ENCODE measurements around the gene MKNK1.
A peak's percentile ranks its signal among the peaks of the same experiment; 100 is the strongest.

The MKNK1 gene

DNA sequence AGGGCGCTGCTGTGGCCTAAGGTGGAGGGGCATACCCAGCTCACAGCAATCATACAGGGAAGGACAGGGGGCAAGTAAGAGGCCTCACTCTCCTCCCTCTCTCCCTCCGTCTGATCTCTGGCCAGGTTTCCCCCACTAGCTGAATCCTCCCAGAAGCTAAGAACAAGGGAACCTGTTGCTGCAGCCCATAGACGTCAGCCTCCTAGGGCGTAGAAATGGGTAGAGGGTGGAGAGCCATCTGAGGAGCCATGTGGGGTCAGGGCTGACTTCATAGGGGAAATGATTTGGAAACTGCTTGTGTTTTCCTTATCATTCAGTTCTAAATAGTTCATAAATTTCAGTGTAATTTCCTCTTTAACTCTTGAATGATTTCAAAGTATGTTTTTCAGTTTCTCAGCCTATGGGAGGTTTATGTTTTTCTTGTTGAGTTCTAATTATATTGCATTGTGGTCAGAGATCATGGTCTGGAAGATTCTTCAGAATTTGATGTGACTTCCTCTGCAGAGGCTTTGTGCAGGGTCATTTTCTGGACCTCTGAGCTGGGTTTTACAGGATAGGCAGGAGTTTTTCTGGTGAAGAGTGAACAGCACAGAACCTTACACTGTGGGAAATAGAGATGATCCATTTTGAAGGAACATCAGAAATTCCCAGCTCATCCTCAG lies 14.8 kb upstream of the MKNK1 start:
- DNase-seq = no peak

DNA sequence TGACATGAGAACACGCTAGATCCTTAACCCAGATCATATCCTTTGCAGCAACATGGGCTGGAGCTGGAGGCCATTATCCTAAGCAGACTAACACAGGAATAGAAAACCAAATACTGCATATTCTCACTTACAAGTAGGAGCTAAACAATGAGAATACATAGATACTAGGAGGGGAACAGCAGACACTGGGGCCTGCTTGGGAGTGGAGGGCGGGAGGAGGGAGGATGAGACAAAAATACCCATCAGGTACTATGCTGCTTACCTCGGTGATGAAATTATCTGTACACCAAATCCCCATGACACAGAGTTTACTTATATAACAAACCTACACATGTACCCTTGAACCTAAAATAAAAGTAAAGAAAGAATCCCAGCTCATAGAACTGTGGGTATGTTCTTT lies 13.8 kb upstream of the MKNK1 start:
- DNase-seq = no peak

- no peak for DNase-seq
Observed at GRCh38 chr1:46617108-46617800, 13.2 kb upstream of the MKNK1 start.

DNA sequence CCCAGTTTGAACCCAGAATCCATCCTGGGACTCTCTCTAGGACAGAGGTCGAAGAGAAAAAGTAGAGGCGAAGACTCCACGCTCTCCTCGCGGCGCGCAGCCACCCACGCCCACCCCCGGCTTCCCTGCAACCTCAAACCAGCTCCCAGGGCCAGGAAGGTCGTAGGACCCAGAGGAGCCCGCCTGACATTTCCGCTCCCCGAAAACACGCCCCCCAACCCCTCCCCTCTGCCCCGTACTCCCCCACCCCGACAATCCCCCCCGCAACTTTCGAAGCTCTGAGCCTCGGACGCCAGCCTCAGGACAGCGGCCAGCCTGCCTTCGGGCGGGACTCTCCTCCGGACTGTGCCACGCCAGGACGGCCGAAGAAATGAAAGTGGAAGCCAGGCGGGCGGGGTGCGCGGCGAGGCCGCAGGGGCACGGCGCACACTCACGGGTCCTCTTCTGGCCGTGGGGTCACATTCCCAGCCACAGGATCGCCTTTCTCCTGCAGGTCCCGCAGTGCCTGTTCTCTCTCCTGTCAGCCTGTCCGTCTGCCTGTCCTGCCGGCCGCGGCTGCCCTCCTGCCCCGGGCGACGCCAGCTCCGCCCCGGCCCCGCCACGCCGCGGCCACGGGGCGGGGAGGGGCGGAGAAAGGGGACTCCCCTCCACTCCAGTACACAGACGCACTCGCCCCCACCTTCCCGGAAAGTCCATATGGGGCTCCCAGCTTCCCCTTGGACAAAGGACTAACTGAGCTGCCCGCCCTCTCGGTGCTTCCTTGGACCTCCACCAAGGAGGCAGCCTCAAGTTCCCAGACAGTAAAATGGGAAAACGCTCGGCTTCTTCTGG lies 12.4 kb upstream of the MKNK1 start, which contains the start of gene MOB3C:
Gene MOB3C, minus strand, starts transcription at position 535 of the 831 bp plus-strand sequence. CDS start 3,490 bp downstream, outside the sequence.
- DNase-seq = peak; percentile 73 to 77

DNA sequence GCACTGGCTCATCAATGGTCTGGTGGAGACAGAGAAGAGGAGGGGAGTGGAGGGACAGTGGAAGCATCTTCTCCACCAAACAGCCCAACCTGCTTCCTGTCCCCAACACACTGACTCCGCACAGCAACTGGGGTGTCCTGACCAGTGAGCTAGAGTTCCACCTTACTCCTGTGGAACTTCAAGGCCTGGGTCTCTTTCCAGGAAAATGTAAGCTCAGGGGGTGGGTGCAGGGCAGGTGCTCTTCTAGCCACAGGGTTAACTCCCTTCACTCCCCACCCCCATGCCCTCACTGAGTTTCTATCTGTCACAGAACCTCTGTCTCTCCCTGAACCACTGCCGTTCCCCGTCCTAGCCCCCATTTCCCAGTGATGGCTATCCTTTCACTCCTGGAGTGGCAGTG lies 11.7 kb upstream of the MKNK1 start:
- DNase-seq = peak; percentile 48 to 51

DNA sequence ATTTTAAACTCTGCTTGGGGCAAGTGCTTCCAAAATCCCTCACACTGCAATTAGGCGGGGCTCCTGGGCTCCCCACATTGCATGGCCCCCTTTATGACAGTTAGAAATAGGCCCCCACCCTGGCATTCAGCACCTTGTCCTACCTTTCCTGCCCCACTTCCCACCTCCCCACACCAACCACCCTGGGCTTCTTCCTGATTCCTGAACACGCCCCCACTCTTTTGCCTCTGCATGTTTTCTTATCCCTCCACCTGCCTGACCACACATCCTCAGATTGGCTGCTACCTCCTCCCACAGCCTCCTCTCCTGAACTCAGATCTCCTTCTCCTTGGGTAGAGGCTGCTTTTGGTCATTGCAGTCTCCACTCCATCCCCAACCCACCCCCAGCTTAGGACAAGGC lies 11.0 kb upstream of the MKNK1 start:
- DNase-seq = no peak

- DNase-seq = no peak
Observed at GRCh38 chr1:46614604-46614984, 10.5 kb upstream of the MKNK1 start.

GRCh38 chr1:46613661-46614603 lies 9.9 kb upstream of the MKNK1 start:
- DNase-seq = peak in 1 of 2 experiments; percentile 42

DNA sequence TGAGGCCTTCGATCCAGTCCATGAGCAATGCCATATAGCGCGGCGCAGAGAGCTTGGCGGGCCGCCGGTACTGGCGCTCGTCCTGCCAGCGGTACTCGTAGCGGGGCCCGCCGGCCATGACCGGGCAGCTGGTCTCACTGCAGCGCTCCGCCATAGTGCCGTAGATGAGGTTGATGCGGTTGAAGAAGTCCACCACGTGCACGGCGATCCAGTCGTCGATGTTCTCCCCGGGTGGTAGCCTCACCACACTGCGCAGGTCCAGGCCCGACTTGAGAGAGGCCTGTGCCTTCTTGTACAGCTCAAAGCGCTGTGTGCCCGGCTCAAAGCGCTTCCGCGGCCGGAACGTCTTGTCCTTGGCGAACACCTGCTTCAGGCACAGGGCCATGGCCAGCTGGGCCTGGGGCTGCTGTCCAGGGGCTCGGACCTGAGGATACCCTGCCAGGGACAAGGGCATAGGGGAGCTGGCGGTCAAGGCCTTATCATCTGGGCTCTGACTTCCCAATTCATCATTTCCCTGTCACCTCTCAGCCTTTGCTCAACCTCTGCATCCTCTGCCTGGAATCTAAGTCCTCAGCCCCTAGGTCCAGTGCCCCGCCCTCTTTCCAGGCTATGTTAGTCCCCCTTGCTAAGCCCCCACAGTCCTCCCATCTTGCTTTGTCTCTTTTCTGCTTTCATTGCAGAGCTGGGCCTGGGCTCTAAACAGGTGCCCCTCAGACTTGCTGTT lies 9.0 kb upstream of the MKNK1 start:
- no peak for DNase-seq

DNA sequence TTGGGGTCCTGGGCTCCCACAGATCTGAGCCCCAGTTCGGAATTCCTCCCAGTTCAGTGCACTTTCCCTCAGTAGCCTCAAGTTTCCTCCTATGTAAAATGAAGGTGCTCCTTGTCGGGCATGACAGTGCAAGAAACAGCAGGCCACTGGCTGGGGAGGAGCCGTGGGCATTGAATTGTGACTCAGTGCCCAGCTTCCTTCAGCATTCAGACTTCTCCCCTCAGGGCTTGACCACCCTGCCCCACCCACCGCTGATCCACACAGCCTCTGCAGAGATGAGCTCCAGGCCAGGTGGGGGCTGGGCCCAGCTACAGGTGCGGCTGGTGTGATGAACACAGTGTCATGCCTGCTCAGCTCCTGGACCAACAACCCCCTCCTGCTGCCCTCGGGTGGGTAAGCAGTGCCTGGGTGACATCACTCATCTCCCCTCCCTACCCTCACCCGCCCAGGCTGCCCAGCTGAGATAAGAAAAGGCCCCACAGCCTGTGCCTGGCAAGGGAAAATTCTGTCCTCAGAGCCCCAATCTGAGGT lies 7.7 kb upstream of the MKNK1 start:
- DNase-seq = no peak

GRCh38 chr1:46607345-46608130 lies 3.5 kb upstream of the MKNK1 start:
- no peak for DNase-seq

- no peak for DNase-seq
Observed at GRCh38 chr1:46606255-46606965, 2.3 kb upstream of the MKNK1 start.

DNA sequence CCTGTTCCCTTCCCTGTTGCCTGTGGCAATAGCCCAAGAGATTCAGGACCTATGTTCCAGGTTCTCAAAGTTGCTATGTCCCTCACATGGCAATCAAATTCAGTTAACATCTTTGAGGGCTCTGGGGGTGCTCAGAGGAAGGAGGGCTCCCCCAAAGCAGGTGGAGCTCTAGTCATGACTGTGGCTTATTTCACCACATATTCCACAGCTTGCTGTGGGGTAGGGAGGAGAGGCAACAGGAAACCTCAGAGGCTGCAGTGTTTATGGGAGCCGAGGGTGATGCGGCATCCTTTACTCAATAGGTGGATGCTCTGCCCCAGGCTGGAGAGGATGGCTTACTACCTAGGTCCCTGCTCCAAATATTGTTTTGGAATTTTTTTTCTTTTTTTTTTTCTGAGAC lies 1.2 kb upstream of the MKNK1 start:
- no peak for DNase-seq

GRCh38 chr1:46603481-46603857 lies 599 bp downstream of the MKNK1 start:
- no peak for DNase-seq

DNA sequence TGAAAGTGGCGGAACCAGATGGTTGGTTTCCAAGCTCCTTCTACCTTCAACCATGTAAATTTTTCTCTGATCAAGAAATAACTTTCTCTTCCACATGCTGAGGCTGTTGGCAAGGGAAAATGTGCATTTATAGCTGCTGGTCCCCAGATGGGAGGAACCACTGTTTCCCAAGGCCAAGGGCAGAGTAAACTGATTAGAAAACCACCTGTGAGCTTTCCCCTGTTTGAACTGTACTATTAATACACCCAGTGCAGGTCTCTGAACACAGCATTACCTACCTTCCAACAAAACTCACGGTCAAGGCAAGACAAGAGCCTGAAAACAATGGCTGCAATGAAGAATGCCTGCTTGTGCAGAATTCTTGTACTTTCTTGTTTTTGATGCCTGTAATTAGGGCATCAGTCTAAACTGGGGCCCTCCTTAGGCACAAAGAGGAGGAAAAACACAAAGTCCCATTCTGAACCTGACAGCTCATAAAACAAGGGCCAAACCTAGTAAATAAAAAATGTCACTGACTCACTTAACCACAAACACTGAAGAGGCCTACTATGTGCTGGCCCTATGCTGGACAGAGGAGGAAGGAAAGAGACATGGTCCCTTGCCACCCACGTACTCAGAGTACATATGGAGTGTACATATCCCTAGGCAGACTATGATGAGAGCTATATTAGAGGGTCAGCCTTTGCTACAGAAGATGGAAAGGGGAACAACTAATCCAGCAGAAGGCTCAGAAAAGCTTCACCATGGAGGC lies 2.6 kb downstream of the MKNK1 start:
- DNase-seq = no peak

DNA sequence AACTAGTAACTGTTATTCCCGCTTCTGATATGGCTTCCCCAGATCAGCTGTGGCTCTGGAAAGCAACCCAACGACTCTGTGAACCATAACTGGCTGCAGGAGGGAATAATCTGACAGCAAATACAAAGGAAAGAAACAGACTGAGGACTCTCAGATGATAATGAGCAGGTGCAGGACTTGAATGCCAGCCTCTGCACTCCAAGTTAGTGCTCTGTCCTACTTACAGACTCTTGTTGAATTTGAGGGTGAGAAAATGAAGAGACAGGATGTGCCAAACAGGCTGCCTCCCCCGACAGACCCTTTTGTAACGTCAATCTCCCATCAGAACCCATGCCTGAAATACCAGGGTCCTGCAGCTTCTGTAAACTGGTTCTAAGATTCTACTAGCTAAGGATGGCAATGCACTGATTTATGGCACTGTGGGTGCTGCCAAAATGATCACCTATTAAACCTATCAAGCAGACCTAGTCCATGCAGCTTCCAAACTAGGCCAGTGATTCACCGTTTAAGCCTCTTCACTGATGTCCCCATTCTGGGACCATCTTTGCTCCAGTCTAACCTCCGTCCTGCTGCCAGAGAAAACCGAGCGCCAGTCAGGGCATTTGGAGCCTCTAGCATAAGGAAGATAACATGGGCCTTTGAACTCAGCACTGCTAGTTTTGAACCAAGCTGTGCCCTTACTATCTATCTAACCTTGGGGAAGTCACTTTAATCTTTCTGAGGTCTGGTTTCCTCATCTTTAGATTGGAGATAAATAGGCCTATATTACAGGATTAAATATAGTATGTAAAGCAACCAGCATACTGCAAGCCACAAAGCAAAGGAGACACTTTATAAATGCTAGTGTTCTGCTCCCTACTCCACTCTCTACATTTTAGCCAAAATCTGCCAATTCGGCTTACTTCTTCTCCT lies 4.8 kb downstream of the MKNK1 start:
- DNase-seq = no peak

GRCh38 chr1:46596846-46597245 lies 7.2 kb downstream of the MKNK1 start:
- no peak for DNase-seq

DNA sequence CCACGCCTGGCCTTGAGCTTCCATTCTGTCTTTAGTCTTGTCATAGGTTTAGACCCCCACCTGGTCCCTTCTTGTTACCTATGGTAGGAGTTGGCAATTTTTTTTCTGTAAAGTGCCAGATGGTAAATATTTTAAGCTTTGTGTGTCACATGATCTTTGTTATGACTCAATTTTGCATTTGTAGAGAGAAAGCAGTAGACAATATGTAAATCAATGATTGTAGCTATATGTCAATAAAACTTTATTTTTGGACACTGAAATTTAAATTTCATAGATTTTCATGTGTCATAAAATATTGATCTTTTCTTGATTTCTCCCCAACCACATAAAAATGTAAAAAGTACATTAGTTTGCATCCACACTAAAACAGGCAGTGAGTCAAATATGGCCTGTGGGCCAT lies 8.0 kb downstream of the MKNK1 start:
- no peak for DNase-seq

Data from activated T-cell treated with anti-CD3 and anti-CD28 coated beads, Interleukin-2, amount 50 U/mL, for 48 hours (primary cell).